NCI-H2227 (cell line): Measurements from ENCODE around the gene SLC40A1.

ENCODE experiments used
- DNase-seq: peaks from one replicate; lab custom pipeline; 2025; ENCODE audit not compliant: unreplicated experiment; lab: John Stamatoyannopoulos, UW

Gene SLC40A1

DNA sequence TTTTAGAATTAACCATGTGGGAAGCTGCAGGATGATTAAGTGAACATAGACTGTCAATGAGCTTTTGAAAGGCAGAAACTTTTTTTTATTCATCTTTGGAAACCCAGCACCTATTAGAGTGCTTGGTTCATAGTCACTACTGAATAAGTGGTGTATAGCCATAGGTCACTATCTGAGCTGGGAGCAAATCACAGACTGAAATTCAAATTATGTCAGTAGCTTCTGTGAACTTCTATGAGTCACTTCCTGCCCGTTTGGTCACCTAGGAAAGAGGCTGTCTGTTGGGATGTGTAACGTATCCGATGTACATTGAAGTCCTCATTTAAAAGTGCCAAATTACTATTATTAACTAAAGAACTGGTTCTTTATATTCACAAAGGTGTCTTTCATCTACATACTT, 20.5 kb upstream of the SLC40A1 start:
- peak; percentile 41 for DNase-seq

DNA sequence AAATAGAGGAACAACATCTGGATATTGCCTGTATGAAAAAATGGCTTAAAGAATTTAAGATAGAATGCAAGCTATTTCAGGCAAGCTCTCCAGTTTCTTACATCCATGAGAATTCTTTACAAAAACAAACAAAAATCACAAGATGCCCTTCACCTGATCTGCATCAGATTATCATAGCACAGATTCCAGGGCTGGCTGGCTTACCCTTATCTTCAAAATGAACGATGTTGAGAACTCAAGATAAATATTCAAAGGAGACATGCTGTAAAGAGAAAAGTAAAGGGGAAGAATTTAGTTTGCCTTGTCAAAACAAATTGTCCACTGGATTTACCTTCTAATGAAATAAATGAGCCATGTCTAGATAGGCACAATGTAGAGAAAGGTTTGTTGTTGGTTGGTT, 18.7 kb upstream of the SLC40A1 start:
- DNase-seq: no peak

DNA sequence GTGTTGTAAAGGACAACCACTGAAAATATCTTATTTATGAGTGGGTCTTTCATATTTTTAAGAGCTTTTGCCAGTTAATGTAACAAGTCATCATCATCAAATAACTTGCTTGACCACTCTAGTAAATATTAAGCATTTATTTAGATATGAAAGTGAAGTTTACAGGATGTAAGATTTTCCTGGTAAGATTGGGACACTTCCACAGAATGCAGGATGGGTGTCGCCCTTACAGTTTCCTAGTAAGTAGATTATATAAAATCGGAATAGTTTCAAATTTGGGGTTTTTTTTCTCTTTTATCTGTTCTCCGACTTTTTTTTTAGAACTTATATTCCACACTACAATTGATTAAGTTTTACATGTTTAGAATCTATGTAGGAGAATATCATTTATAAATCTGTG, 14.8 kb upstream of the SLC40A1 start:
- no peak for DNase-seq

DNA sequence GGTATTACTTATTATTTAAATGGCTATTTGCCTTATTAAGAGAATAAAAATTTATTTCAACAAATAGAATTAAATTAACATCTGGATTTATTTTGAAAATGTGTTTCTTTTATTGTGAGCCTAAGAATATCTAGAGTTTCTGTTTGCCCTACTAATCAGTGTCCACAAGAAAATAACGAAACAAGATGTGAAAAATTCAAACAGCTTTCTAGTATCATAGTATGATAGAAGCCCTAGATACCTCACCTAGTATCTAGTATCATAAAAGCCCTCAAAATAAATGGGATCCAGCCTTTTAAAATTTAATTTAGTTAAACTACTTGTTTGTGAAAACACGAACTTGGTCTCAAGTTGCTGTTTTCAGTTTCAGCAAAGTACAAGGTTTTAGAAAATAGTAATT, 13.7 kb upstream of the SLC40A1 start:
- DNase-seq: no peak

DNA sequence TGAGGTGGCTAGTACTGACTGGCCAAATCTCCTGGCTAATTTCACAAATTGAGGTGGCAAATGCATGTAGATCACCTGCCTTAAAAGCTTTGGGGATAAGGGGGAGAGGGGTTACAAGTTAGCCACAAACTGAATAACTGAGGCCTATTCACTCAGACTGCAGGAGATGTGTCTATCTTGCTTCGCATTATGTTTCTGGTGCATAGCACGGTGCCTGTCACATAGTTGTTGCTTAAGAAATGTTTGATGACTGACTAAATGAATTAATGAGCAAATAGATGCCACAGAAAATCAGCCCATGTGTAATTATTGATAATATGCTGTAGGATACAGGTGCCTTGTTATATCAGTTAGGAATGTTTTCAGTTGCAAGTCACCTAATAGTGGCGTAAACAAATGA, 12.5 kb upstream of the SLC40A1 start:
- DNase-seq: no peak

DNA sequence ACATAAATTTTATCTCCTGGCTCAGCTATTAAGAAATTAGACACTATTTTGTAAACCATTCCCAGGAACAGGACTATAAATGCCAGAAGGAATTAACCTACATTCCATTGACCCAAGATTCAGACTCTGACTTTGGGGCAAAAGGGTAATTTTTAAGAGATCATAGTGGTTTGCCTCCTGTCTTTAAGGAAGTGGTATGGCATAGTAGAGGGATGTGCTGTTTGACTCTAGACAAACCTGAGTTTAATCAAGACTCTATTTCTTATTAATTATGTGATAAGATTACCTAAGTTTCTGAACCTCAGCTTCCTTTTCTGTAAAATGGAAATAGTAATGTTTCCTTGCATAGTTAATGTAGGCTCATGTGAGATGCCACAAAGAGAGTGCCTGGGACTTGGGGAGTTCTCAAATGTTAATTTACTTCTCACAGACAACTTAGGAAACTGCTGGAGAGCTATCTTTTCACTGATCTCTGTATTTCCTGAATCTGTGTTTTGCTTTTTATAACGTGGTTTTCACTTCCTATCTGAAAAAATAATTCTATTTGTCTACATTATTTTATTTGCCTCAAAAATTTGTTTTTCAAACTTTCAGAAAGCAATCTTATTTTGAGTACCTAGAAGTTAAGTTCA, 11.9 kb upstream of the SLC40A1 start:
- no peak for DNase-seq

DNA sequence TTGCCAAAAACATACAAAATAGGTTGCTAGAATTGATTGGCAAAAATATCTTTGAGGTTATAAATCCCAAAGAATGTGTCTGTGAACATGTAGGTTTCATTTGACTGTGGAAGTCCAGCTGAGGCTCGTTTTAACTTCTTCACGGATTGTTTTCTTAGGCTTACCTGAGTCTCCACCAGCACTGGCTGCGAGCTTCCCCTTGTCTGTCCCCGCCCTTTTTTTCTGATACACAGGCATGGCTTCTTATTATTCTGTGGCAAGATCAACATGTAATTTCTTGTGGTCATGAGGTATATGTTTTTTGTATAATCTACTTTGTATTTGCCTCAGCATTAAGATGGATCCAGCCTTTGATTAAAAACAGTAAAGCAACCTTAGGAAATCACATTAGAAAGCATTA, 7.2 kb upstream of the SLC40A1 start:
- no peak for DNase-seq

DNA sequence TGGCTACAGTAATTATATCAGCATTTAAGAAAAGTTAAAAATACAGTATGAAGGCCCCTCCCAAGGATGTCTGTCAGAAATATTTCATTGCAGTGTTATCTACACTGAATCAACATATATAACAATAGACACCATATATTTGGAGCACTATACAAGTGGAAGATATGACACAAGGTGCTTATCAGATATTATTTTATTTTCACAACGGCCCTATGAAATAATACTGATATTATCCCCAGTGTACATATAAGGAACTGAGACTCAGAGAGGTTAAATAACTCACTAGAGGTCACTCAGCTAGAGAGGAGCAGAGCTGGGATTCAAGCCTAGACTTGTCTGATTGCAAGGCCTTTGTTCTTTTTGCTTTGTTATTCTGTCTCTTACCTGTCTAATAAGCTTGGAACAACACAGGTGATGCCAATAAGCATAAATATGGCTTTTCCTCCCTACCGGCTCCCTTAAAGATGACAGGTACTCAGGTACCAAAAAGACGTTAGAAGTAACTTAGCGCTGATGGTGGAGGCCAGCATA, 4.7 kb upstream of the SLC40A1 start:
- no peak for DNase-seq

GRCh38 chr2:189584686-189585085, 4.1 kb upstream of the SLC40A1 start:
- DNase-seq: no peak

- DNase-seq: no peak
These were observed 2.9 kb upstream of the SLC40A1 start for GRCh38 chr2:189583227-189584198.

- no peak for DNase-seq
These were observed 2.2 kb upstream of the SLC40A1 start for GRCh38 chr2:189582809-189583192.

DNA sequence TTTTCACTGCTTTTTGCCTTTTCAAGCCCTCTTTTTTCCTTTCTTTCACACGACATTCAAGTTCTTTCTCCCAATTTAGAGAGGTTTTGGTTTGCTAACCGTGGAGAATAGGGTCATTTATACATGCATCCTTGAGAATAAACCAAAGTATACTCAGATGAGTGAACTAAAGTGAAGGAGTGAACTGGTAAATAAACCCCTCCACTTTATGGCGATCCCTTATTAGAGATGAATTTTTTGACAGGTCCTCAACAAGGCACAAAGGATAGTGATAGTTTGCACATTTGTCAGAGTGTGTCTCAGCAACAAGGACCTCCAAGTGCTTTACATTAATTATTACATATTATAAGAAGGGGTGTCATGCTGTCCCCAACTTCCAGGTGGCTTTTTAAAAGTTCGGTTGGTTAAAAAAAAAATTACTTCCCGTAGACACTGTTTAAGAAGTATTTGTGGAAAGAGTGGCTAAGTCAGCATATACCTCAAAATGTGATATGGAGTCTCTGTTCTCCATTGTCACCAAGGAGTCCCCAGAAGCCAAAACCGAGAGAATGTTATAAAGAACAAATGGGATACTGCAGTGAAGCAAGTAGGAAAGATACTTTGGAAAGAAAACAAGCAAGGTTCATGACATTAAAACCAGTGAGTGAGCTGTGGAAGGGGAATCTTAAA, 1.7 kb upstream of the SLC40A1 start:
- no peak for DNase-seq

DNA sequence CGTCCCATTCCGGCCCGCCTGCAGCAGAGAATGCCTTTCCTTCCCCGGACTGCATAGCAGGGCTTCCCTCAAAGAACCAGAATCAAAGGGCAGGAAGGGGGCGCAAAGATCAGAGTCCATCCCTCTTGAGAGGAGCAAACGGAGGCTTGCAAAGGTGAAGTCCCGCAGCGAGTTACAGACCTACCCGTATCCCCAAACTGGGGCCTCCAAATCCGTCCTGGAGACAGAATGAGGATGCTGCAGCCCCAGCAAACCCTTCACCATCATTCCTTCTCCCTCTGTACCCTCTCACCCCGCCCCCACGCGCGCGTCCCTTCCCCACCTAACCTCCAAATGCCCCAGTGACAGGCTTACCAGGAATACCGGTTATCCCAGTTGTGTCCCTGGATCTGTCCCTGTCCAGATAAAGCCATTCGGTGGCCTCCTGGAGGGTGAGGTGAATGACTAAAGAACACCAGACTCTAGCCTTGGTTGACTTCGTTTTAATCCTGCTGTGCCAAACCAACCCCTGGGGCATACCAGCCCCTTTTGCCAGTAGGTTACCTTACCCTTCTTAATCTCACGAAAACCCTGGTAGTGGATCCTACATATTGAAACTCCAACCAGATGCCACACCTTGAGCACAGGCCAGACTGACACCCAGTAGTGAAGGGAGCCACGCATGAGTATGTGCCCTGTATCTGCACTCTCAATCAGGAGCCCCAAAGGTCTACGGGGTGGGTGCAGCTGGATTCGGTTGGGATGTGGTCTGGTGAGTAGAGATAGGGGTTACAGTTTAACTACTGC, 961 bp upstream of the SLC40A1 start:
- peak; percentile 30 for DNase-seq

DNA sequence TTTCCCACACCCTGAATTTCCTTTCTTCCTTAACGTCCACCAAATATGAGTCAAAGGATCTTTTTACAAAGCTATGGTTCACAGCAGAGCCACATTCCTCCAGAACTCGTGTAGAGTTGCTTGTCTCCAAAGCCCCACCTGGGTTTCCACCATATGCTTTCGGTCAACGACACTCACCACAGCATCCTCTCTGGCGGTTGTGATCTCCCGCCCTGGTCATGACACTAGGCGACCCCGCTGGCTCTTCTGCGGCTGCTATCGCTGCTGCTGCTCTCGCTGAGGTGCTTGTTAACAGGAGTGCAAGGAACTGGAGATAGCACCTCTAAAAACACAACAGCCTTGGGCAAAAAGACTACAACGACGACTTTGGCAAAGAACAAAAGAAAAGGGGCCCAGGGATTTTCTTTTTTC, 340 bp downstream of the SLC40A1 start:
- peak; percentile 66 for DNase-seq

GRCh38 chr2:189579585-189580186, 900 bp downstream of the SLC40A1 start:
- DNase-seq: no peak

GRCh38 chr2:189578272-189578950, 2.2 kb downstream of the SLC40A1 start:
- DNase-seq: no peak

DNA sequence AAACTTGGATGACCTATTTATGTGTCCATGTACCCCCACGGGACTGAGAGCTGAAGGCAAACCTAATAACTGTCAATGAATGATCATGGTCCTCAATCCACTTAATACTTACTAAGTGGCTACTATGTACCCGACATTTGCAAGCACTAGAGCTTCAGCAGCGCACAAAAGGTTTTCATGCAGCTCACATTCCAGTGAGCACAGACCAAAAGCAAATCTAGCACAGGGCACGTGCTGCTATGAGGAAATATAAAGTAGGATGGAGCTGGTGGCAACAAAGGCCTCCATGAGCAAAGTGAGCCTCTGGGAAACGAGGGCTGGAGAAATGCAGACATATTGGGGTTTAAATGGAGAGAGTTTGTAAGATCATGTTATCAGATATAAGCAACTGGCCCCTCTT, 3.5 kb downstream of the SLC40A1 start:
- DNase-seq: no peak

DNA sequence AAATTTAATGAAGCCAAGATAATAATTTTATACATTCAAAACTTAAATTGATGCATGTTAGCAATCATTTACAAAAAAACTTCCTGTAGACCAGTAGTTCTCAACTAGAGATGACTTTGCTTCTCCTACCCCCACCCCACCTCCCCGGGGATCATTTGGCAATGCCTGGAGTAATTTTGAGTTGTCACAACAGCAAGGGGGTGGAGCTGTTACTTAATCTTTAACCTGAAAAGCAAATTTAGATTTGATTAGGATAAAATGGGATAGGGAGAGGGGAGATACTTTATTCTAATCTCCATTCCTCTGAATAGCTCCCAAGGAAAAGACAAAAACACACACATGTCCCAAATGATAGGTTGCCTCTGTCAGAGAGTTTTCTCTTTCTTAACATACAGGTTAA, 4.2 kb downstream of the SLC40A1 start:
- no peak for DNase-seq

GRCh38 chr2:189574793-189575475, 5.7 kb downstream of the SLC40A1 start:
- DNase-seq: no peak
